NK-92 (cell line): ENCODE results near the gene GALNT9.

Experiments
- DNase-seq: peaks from one replicate; lab custom pipeline; 2025; ENCODE audit not compliant: unreplicated experiment; lab: John Stamatoyannopoulos, UW

The GALNT9 gene

GRCh38 chr12:132218527-132218875 is 110.9 kb downstream of the GALNT9 start:
- DNase-seq: no peak

- no peak for DNase-seq
Observed at GRCh38 chr12:132217800-132218526, 111.4 kb downstream of the GALNT9 start.

GRCh38 chr12:132217371-132217770 is 112.0 kb downstream of the GALNT9 start:
- DNase-seq: no peak

DNA sequence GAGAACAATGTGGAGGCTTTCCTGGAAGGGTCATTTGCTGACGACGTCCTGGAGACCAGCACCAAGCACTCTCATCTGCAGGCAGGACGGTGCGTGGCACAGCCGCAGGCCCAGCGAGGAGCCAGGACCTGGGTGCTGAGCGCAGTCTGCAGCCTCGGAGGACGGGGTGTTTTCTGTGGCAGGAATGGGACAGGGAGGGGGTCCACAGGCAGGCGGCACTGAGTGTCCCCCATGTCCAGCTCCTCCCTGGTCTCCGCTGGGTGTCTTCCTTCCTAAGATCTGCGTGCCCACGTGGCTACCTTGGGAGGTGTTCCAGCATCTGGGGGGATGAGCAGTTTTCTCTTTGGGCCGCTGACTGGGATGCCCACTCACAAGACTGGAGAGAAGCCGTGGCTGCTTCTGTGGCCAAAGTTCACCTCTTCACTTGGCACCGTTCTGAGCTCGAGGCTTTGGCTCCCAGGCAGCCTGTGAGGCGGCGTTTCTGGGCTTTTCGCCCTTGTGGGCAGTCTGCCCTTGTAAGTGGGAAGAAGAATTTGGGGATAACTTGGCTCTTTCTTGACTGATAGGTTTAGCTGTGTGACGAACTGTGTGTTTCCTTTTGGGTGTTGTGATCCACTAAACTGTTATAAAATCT is 112.9 kb downstream of the GALNT9 start:
- DNase-seq: no peak

DNA sequence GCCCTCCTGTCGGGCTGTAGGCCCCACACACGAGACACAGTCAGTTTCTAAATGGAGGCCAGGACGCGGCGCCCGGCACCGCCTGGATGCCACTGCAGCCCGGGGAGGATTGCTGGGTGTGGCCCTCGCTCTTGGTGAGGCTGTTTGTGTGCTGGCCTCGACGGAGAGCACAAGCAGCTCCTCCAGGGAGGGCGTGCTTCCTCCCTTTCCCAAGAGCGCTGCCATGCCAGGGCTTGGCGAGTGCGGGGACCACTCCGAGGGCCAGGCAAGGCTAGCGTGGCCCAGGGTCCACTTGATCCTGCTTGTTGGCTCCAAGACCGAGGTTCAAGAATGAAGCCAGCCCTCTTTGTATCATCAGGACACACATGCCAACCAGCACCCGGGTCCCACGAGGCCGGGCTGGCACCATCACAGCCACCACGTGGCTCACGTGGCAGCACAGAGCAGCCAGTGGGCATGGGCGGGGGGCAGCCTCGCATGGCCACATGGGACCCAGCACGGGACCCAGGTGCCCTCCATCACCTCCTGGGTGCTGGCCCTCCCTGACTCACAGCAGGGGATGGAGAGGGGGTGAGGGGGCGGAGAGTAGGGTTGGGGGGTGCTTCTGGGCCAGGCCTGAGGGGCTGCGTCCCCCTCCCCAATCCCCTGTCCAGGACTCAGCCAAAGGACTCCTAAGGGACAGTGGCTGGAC is 113.9 kb downstream of the GALNT9 start:
- no peak for DNase-seq

- no peak for DNase-seq
Observed at GRCh38 chr12:132214891-132215290, 114.5 kb downstream of the GALNT9 start.

DNA sequence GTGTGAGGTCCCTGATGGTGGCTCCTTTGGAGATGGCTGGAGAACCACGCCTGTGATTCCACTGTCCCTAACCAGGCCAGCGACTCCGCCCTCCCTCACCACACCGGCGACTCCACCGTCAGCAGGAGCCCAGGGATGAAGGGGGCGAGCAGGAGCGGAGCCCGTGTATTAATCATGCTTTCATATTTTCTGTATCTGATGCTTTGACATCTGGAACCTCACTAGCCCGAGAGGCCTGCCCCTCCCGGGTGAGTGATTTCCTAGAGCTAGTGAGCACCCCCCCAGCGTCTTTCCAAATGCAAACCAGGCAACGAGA is 115.3 kb downstream of the GALNT9 start:
- no peak for DNase-seq

GRCh38 chr12:132213359-132214160 is 115.8 kb downstream of the GALNT9 start:
- DNase-seq: no peak

DNA sequence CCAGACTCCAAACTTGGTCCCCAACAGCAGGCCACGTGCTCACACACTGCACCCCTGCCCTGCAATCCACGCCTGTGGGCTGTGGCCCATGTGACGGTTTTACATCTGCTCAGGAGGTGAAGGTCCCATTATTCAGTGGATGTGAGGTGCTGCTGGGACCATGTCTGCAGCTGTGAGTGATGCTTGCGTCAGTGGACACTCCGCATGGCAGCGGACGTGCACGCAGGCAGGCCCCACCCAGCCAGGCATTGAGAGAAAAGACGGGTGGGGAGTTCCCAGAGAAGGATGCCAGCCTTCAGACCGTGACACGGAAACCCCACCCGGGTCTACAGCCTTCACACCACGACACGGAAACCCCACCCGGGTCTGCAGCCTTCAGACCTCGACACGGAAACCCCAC is 117.6 kb downstream of the GALNT9 start:
- DNase-seq: no peak

DNA sequence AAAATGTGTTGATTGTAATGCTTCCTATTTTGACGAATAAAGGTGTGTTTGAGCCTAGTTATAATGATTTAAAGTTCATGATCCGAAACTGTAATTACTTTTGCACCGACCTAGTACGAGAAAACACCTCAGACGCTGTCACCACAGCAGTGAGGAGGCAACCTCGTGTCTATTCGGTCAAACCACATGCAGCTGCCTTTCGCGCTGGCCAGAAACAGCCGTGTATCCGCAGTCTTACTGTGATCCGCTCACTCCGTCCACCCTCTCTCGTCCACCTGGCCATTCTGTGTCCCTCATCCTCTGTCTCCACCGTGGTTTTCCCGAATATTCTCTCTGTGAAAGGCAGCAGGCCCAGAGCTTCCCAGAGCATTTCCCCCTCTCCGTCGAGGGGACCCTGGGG is 118.1 kb downstream of the GALNT9 start:
- no peak for DNase-seq

DNA sequence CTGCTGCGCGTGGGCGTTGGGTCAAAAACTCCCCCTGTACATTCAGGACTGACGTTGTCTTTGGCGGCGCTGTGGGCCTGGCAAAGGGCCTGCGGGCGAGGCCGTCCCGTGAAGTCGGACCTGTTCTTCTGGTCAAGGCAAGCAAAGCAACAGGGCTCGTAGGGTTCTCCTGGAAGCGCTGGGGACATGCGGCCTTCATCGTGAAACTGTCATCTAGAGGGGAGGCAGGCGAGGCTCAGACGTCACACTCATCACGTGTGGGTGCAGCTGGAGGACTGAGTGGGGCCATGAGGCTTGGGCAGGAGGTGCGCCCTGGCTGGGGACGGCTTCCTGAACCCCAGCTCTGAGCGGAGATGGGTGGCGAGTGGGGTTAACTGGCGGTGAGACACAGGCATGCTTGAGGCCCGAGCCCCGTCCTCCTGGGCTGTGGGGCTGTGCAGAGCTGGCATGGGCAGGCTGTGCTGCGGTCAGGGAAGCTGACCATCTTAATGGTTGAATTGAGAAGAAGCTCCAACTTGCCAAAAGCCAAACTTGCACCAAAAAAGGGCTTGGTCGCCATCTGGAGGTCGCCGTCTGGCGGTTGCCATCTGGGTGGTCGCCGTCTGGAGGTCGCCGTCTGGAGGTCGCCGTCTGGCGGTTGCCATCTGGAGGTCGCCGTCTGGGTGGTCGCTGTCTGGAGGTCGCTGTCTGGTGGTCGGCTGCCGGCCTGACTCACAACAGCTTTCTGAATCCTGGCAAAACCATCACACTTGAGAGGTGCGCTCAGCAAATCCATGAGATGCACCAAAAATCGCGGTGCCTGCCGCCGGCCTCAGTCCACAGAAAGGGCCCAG is 119.0 kb downstream of the GALNT9 start:
- DNase-seq: no peak

DNA sequence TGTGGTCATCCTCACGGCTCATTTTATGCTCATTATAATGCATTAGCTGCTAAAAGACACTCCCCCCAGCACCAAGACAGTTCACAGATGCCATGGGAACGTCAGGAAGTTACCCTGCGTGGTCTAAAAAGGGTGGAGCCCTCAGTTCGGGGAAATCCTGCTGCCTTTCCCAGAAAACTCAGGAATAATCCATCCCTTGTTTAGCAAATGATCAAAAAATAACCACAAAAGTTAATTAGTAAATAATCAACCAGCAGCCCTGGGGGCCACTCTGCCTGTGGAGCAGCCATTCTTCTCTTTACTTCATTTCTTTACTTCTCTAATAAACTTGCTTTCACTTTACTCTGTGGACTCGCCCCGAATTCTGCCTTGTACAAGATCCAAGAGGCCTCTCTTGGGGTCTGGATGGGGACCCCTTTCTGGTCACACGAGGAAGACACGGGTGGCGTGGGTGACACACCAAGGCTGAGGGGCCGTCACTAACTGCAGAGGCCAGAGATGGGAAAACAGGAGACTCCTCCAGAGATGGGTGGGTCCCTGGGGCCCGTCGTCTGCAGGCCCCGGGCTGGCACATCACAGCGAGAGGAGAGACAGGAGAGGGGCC is 119.7 kb downstream of the GALNT9 start:
- no peak for DNase-seq

DNA sequence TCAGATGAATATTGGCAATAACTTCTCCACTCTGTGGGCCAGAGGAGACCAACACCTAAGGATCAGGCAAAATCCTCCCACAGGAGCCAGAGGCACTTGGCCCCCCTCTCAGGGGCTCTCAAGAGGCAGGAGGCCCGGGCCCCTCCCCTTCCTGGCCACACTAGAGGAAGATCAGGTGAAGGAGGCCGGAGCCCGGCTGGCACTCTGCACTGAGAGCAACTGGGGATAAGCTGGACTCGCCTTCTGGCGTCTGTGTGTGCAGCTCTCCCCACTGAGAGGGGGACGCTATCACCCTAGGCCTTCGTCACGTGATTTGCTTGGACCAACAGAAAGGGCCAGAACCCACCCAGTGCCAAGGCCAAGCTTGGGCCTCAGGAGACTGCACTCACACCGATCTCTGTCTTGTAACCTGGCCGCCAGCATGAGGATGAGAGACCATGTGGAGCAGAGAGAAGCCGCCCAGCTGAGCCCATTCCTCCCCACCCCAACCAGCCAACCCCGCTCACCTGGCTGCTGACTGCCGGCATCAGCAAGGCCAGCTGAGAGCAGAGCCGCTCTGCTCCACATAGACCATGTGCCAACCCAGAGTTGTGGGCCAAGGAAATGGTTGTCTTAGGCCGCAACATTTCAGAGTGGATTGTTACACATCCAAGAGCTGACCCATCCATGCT is 121.1 kb downstream of the GALNT9 start:
- DNase-seq: no peak

GRCh38 chr12:132207083-132207775 is 122.2 kb downstream of the GALNT9 start:
- no peak for DNase-seq

- no peak for DNase-seq
Observed at GRCh38 chr12:132206046-132206434, 123.3 kb downstream of the GALNT9 start.

DNA sequence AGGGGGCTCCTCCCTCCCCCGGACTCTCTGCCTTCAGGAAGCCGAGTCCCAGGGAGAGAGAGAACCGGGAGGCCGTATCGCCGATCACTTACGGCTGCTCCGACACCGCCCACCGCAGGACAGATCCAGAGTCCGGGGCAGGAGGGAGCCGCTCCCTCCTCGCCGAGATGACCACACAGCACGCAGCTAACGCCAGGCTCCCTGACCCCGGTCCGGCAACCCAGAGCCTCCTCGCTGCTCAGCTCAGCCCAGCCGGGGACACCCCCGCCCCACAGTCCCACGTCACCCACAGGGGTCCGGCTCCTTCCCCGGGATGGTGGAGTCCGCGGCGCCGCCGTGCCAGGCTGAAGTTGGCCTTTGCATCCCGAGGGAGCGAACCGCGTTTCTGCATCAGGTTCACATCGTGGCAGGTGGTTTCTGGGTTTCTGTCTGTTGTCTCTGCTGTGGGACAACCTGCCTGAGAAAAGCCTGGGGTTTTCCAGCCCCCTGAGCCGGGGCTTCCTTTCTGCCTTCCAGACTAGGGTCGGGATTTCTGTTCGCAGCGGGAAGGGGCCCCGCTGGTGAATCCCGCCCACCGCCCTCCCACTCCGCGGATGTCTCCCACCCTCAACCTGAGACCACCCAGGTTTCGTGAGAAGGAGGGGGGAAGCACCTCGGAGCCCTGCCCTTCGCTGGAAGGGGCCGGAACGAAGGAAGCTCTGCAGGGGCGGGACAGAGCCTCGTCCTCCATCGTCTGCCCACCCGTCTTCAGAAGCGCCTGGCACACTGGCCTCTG is 123.9 kb downstream of the GALNT9 start:
- no peak for DNase-seq

- no peak for DNase-seq
Observed at GRCh38 chr12:132204793-132205270, 124.6 kb downstream of the GALNT9 start.

DNA sequence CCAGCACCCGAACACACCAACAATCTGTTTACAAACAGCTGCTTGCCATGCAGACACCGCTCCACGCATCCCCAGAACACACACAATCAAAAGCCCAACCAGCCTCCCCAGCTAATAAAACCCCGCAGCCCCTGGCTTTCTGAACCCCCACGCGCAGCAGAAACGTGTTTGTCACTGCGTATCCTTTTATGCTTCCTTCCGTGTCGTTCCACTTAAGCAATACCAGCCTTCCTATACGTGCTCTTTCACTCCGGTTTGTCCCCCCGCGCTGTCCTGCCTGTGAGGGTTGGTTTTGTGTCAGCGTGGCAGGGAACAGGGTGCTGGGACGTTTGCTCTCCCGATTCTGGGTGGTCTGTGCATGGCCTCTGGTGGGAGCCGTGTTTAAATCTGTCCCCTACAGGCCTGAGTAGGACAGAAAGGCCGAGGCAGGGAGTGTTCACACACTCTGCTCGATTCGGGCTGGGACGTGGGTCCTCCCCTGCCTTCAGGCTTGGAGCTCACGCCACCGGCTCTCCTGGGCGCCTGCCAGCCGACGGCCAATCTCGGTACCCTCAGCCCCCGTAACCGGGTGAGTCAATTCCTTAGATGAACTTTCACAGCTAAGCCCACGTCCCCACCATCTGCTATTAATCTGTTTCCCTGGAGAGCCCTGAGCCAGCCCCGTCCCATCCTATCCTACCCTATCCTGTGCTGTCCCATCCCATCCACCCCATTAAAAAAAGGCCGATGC is 125.2 kb downstream of the GALNT9 start:
- DNase-seq: no peak
